ENCODE measurements around the gene GCGR. TPM values are rescaled to one million over a fixed set of nuclear protein-coding genes. Genes with fewer than 3 reads are reported as not detected.

Gene GCGR
- total and polyA plus RNA-seq, 2 of the 13 experiments (the other 11 are each of a cell fraction or from before 2014, with no cell fraction given), result 0.04 to 0.13 TPM

DNA sequence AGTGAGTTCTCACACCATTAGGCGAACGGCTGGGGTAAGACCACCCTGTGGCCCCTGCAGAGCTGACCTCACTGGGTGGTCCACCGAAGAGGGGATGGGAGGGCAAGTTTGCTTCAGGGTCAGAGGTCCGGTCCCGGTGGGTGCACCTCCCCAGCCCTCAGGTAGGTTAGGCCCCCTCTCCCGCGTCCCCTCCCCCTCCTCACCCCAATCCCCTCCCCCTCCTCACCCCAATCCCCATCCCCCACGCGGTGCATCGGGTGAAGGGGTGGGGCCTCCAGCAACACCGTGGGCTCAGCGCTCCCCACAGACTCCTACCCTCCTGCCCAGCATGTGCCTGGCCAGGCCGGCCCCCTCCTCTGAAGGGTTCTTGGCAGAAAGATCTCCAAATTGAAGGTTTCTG is 15.8 kb downstream of the GCGR start:
- CTCF ChIA-PET (ENCODE audit: low intra/inter-chr PET ratio, low total read pairs), result interaction anchor here (2.5 kb wide), 1 partner anchor 86 kb away, joined by 8 read pairs; no protein-coding TSS in a partner anchor
- H3K36me3 ChIP-seq (replicated peaks in 1 of 2; ENCODE audit: control insufficient read depth in 1 of 2, insufficient read depth in 2 of 2, low read length in 2 of 2), result peaks cover 2 to 6% of the 10 kb centered on the region in 2 experiments; a peak in 2 of 5 replicates
- no peak overlapping the region for H3K4me3 ChIP-seq (replicated peaks in 1 of 3; ENCODE audit: insufficient read depth in 1 of 3, low read depth in 2 of 3, low read length in 3 of 3)
- FAIRE-seq (no peak), DNase-seq (ENCODE audit: low spot score) (no peak), ATAC-seq (no peak)
- BruUV-seq (replicated peaks), result no TSS peak
- in situ Hi-C loops (cut with HindIII; ENCODE audit: extremely low pct_ligation_motif_present, low pct_unique_long_range_greater_than_20kb), result no loop called here
- H3K9me3 ChIP-seq (ENCODE audit: low read length), result no peaks in the 10 kb centered on the region
- H4K20me1 ChIP-seq (ENCODE audit: insufficient read depth, low read length), result no peaks in the 10 kb centered on the region
- H3K27ac ChIP-seq (ENCODE audit: extremely low read length, insufficient read depth, low read length), result no peak overlapping the region
- POLR2A ChIA-PET, result interaction anchor here (0.6 to 1.0 kb wide), 4 partner anchors 13 to 148 kb away, joined by 3 to 6 read pairs (median 4); no protein-coding TSS in a partner anchor
- H3K9ac ChIP-seq (ENCODE audit: insufficient read depth, low read depth, low read length), result no peak overlapping the region
- peak; percentile 76; the same call in 1 of the 2 replicates for TF ChIP-seq PCBP1 (IDR thresholded peaks at IDR 0.05; ENCODE audit: borderline replicate concordance, low read depth, low read length)
- TF ChIP-seq SRF (IDR thresholded peaks at IDR 0.05; ENCODE audit: low read depth, low read length), result no peak
- TF ChIP-seq AGO2 (optimal IDR thresholded peaks at IDR 0.05; ENCODE audit: low read depth, low read length), result peak; percentile 43
- no peak for TF ChIP-seq ZC3H4 (CRISPR knock-in tag; IDR thresholded peaks at IDR 0.05; ENCODE audit: borderline replicate concordance)
- no peak for TF ChIP-seq AKAP8 (CRISPR knock-in tag; IDR thresholded peaks at IDR 0.05)
- TF ChIP-seq KDM2A (CRISPR knock-in tag; IDR thresholded peaks at IDR 0.05; ENCODE audit: borderline replicate concordance, low read depth), result peak; percentile 18; the same call in 1 of the 2 replicates
- H3K4me1 ChIP-seq (ENCODE audit: insufficient read depth, low read length), result peaks cover 49% of the 10 kb centered on the region
- no peak overlapping the region for H3K4me2 ChIP-seq (ENCODE audit: low read depth, low read length)
- no peaks in the 10 kb centered on the region for H3K79me2 ChIP-seq (ENCODE audit: insufficient read depth, low read length)
- WGBS (ENCODE audit: low lambda C conversion rate), result 50% methylated on average over 12 of the region's 13 CpGs
- H3K27me3 ChIP-seq (ENCODE audit: control insufficient read depth in 1 of 2, insufficient read depth in 2 of 2, low read length in 2 of 2), result peaks cover 0 to 3% of the 10 kb centered on the region in 2 experiments; a peak in 2 of 5 replicates
- intact Hi-C loops (cut with micrococcal nuclease; ENCODE audit: unreplicated experiment), result loop anchor here (5.0 kb wide), 1 partner anchor 43 kb away; the partner anchor contains the start of gene P4HB
- H2AFZ ChIP-seq (ENCODE audit: low read length), result no peak overlapping the region

DNA sequence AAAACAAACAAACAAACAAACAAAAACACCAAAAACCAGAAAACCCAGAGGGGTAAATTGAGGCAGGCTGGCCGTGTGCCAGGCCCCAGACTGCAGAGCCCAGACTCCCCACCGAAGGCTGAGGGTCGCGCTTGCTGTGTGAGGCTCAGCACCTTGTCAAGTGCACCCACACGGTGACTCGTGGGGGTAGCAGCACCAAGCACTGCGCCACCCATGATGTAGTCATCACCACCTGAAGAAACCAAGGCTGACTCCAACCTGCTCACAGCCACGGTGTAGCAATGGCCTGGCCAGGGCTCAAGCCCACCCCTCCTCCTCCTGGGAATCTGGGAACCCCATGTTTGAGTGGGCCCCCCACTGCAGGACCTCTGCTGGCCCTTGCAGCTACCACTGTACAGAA is 17.2 kb downstream of the GCGR start:
- no TSS peak for BruUV-seq (replicated peaks)
- H3K27me3 ChIP-seq (ENCODE audit: control insufficient read depth in 1 of 2, insufficient read depth in 2 of 2, low read length in 2 of 2), result no peaks in the 10 kb centered on the region; a peak in 2 of 5 replicates
- peak overlapping the region; percentile 43 for H3K4me2 ChIP-seq (ENCODE audit: low read depth, low read length)
- WGBS (ENCODE audit: low lambda C conversion rate), result 60% methylated on average over 5 of the region's 8 CpGs
- ChIA-PET CTCF (ENCODE audit: low intra/inter-chr PET ratio, low total read pairs) (interaction anchor here (1.2 to 2.5 kb wide), 2 partner anchors 12 to 87 kb away, joined by 3 to 8 read pairs; partner anchors contain the start of gene MCRIP1), POLR2A (interaction anchor here (1.0 to 2.1 kb wide), 18 partner anchors 12 to 216 kb away, joined by 3 to 52 read pairs (median 5); partner anchors contain the start of genes ALYREF, ANAPC11, ARL16 and DCXR)
- H3K27ac ChIP-seq (ENCODE audit: extremely low read length, insufficient read depth, low read length), result no peak overlapping the region
- peaks cover 2 to 6% of the 10 kb centered on the region in 2 experiments; a peak in 2 of 5 replicates for H3K36me3 ChIP-seq (replicated peaks in 1 of 2; ENCODE audit: control insufficient read depth in 1 of 2, insufficient read depth in 2 of 2, low read length in 2 of 2)
- H3K79me2 ChIP-seq (ENCODE audit: insufficient read depth, low read length), result no peaks in the 10 kb centered on the region
- FAIRE-seq (no peak), DNase-seq (ENCODE audit: low spot score) (no peak), ATAC-seq (no peak)
- H3K4me3 ChIP-seq (replicated peaks in 1 of 3; ENCODE audit: insufficient read depth in 1 of 3, low read depth in 2 of 3, low read length in 3 of 3), result no peak overlapping the region; a peak in 1 of 6 replicates
- no peak overlapping the region for H2AFZ ChIP-seq (ENCODE audit: low read length)
- in situ Hi-C loops (cut with HindIII; ENCODE audit: extremely low pct_ligation_motif_present, low pct_unique_long_range_greater_than_20kb) (no loop called here), intact Hi-C loops (cut with micrococcal nuclease; ENCODE audit: unreplicated experiment) (loop anchor here (5.0 kb wide), 1 partner anchor 41 kb away; the partner anchor contains the start of gene P4HB)
- H3K9me3 ChIP-seq (ENCODE audit: low read length), result no peaks in the 10 kb centered on the region
- H3K4me1 ChIP-seq (ENCODE audit: insufficient read depth, low read length), result peaks cover 40% of the 10 kb centered on the region
- H3K9ac ChIP-seq (ENCODE audit: insufficient read depth, low read depth, low read length), result no peak overlapping the region
- H4K20me1 ChIP-seq (ENCODE audit: insufficient read depth, low read length), result no peaks in the 10 kb centered on the region; the same call in 1 of the 2 replicates
- TF ChIP-seq ZNF879 (CRISPR knock-in tag; IDR thresholded peaks at IDR 0.05) (no peak), CBX2 (IDR thresholded peaks at IDR 0.05; ENCODE audit: low read depth, low read length) (no peak), CBX2 (CRISPR knock-in tag; IDR thresholded peaks at IDR 0.05; ENCODE audit: low read depth) (no peak), MAFG (CRISPR knock-in tag; IDR thresholded peaks at IDR 0.05) (0 out of 2 replicates have a peak, but pooled peaks have one; percentile 15), NR1H2 (CRISPR knock-in tag; IDR thresholded peaks at IDR 0.05; ENCODE audit: borderline replicate concordance, low read depth) (no peak), ZC3H13 (CRISPR knock-in tag; IDR thresholded peaks at IDR 0.05) (no peak)
- TF ChIP-seq, protein P1, sequence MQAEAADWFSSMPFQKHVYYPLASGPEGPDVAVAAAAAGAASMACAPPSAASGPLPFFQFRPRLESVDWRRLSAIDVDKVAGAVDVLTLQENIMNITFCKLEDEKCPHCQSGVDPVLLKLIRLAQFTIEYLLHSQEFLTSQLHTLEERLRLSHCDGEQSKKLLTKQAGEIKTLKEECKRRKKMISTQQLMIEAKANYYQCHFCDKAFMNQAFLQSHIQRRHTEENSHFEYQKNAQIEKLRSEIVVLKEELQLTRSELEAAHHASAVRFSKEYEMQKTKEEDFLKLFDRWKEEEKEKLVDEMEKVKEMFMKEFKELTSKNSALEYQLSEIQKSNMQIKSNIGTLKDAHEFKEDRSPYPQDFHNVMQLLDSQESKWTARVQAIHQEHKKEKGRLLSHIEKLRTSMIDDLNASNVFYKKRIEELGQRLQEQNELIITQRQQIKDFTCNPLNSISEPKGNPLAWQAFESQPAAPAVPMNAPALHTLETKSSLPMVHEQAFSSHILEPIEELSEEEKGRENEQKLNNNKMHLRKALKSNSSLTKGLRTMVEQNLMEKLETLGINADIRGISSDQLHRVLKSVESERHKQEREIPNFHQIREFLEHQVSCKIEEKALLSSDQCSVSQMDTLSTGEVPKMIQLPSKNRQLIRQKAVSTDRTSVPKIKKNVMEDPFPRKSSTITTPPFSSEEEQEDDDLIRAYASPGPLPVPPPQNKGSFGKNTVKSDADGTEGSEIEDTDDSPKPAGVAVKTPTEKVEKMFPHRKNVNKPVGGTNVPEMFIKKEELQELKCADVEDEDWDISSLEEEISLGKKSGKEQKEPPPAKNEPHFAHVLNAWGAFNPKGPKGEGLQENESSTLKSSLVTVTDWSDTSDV (CRISPR knock-in tag; IDR thresholded peaks at IDR 0.05), result 0 out of 2 replicates have a peak, but pooled peaks have one; percentile 26
- TF ChIP-seq, protein P2, sequence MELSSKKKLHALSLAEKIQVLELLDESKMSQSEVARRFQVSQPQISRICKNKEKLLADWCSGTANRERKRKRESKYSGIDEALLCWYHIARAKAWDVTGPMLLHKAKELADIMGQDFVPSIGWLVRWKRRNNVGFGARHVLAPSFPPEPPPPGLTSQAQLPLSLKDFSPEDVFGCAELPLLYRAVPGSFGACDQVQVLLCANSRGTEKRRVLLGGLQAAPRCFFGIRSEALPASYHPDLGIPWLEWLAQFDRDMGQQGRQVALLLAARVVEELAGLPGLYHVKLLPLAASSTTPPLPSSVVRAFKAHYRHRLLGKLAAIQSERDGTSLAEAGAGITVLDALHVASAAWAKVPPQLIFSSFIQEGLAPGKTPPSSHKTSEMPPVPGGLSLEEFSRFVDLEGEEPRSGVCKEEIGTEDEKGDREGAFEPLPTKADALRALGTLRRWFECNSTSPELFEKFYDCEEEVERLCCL (CRISPR knock-in tag; IDR thresholded peaks at IDR 0.05; ENCODE audit: borderline replicate concordance), result no peak

Measured in HepG2 (cell line).